ENCODE data around the gene GPATCH11. TPM values are rescaled to one million over a fixed set of nuclear protein-coding genes. Genes with fewer than 3 reads are reported as not detected.
A peak's percentile ranks its signal among the peaks of the same experiment; 100 is the strongest.

GPATCH11 gene
- total and polyA plus RNA-seq, 2 of the 4 experiments (the other 2 are of a cell fraction), result 3.9 to 4.7 TPM

DNA sequence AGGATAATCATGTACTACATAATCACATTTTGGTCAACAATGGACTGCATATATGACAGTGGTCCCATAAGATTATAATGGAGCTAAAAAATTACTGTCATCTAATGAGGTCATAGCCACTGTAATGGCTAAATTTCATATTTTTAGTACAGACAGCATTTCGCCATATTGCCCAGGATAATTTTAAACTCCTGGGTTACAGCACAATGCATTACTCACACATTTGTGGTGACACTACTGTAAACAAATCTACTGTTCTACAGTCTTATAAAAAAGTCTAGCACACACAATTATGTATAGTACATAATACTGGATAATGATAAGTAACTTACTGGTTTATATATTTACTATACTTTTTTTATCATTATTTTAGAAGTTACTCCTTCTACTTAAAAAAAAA is 59.7 kb downstream of the GPATCH11 start:
- Histone ChIP-seq H3K36me3 (ENCODE audit: control insufficient read depth, insufficient read depth, low read length) (peaks cover 37% of the 10 kb centered on the region), H3K27me3 (ENCODE audit: control insufficient read depth, insufficient read depth, low read length) (no peaks in the 10 kb centered on the region), H3K9ac (ENCODE audit: low read depth, low read length) (no peak overlapping the region), H3K9me1 (ENCODE audit: insufficient read depth, low read length) (peaks cover 9% of the 10 kb centered on the region), H3K4me2 (ENCODE audit: low read depth, low read length) (no peak overlapping the region), H3K9me3 (ENCODE audit: control insufficient read depth, insufficient read depth, low read length) (no peaks in the 10 kb centered on the region), H2BK20ac (ENCODE audit: low read depth, low read length) (no peak overlapping the region), H3K14ac (replicated peaks; ENCODE audit: low read depth, low read length) (no peak overlapping the region), H3K56ac (ENCODE audit: extremely low read depth, insufficient read depth, low read length) (no peak overlapping the region), H3K79me1 (ENCODE audit: low read depth in 1 of 2, low read length in 2 of 2) (peaks cover 11 to 15% of the 10 kb centered on the region in 2 experiments), H4K5ac (ENCODE audit: low read depth, low read length) (no peak overlapping the region), H2BK5ac (ENCODE audit: low read depth, low read length, poor library complexity, severe bottlenecking) (no peak overlapping the region), H4K8ac (ENCODE audit: low read depth in 2 of 2, low read length in 2 of 2) (no peak overlapping the region), H2AFZ (replicated peaks; ENCODE audit: low read length, poor library complexity) (no peak overlapping the region), H3K27ac (ENCODE audit: insufficient read depth, low read length) (no peak overlapping the region), H2AK5ac (ENCODE audit: low read depth, low read length) (no peak overlapping the region), H3K4ac (ENCODE audit: low read depth, low read length) (no peak overlapping the region), H2BK120ac (ENCODE audit: low read depth, low read length) (no peak overlapping the region), H3K23ac (ENCODE audit: low read depth, low read length) (no peak overlapping the region), H2AK9ac (replicated peaks; ENCODE audit: low read depth, low read length, poor library complexity) (no peak overlapping the region), H4K91ac (ENCODE audit: insufficient read depth, low read depth, low read length) (no peak overlapping the region), H3K4me3 (ENCODE audit: insufficient read depth, low read depth, low read length) (no peak overlapping the region), H2BK15ac (ENCODE audit: low read depth, low read length) (no peak overlapping the region), H3K18ac (ENCODE audit: low read depth, low read length) (no peak overlapping the region), H3K4me1 (ENCODE audit: control insufficient read depth, insufficient read depth, low read length) (no peaks in the 10 kb centered on the region; the same call in 1 of the 2 replicates), H4K20me1 (ENCODE audit: insufficient read depth, low read length) (no peaks in the 10 kb centered on the region)
- in situ Hi-C loops (cut with MboI; ENCODE audit: low sequenced_read_pairs) (no loop called here), dilution Hi-C loops (cut with HindIII; ENCODE audit: low sequenced_read_pairs, unreplicated experiment) (no loop called here), intact Hi-C loops (cut with micrococcal nuclease) (no loop called here)
- WGBS, 2 experiments (ENCODE audit: extremely low coverage in 2 of 2, insufficient read length in 1 of 2), result no CpG with 5 or more reads among the region's 1 CpG
- DNase-seq, result peak; percentile 68
- BruUV-seq (replicated peaks), result no TSS peak
- ChIA-PET CTCF (interaction anchor here (0.6 kb wide), 1 partner anchor 76 kb away, joined by 4 read pairs; no protein-coding TSS in a partner anchor), POLR2A (ENCODE audit: unreplicated experiment) (no interaction called here)
- TF ChIP-seq POLR2A (IDR thresholded peaks at IDR 0.05; ENCODE audit: low read depth, low read length) (no peak), CEBPB (IDR thresholded peaks at IDR 0.05; ENCODE audit: low read depth, low read length) (peak; percentile 78)
- ATAC-seq (ENCODE audit: low read depth), result no peak; the same call in 1 of the 2 replicates

Data from IMR-90 (cell line).